Lower leg skin (tissue), 3 donors: ENCODE results near the gene SOX6.

Experiments used
- CTCF ChIP-seq, 3 donors: fragments of 450-650 bp; IDR thresholded peaks; one replicate each; pipeline ENCODE4 v1.5.1; 2016; ENCODE audit warnings: antibody characterized with exemption in 3 of 3, mild to moderate bottlenecking in 3 of 3, moderate library complexity in 2 of 3
- POLR2A ChIP-seq, 2 donors: fragments of 450-650 bp; IDR thresholded peaks; one replicate each; pipeline ENCODE4 v1.6.1; 2016 to 2017; ENCODE audit warnings: antibody characterized with exemption in 2 of 2, mild to moderate bottlenecking in 1 of 2, moderate library complexity in 1 of 2

- TF ChIP-seq CTCF (IDR thresholded peaks at IDR 0.05) (no peak), POLR2A (IDR thresholded peaks at IDR 0.05) (no peak)
Observed at GRCh38 chr11:16242806-16243205, 113.5 kb downstream of the SOX6 start.
